Loucy (cell line): Measurements from ENCODE around the gene ZNF471.

Source experiments
- H2AFZ ChIP-seq: fragments of 200-600 bp; sonication (generic); 2 replicates; pipeline ENCODE4 v1.6.0; 2016; ENCODE audit warnings: antibody characterized with exemption, mild to moderate bottlenecking, low read length, moderate library complexity
- H3F3A ChIP-seq: fragments of 200-600 bp; 2 replicates; pipeline ENCODE4 v1.6.0; 2016; ENCODE audit warnings: antibody characterized with exemption, low read depth, mild to moderate bottlenecking
- H3K27me3 ChIP-seq: fragments of 200-600 bp; sonication (generic); 2 replicates; pipeline ENCODE4 v1.6.1; 2014; ENCODE audit warnings: low read length, mild to moderate bottlenecking; ENCODE audit not compliant: insufficient read depth, poor library complexity, severe bottlenecking
- H3K36me3 ChIP-seq: fragments of 200-600 bp; sonication (generic); 2 replicates; pipeline ENCODE4 v1.6.1; 2016; ENCODE audit warnings: low read length; ENCODE audit not compliant: insufficient read depth
- H3K4me1 ChIP-seq: fragments of 200-600 bp; sonication (generic); 2 replicates; pipeline ENCODE4 v1.5.1; 2014; ENCODE audit warnings: low read length, mild to moderate bottlenecking; ENCODE audit not compliant: insufficient read depth, poor library complexity, severe bottlenecking
- H3K4me2 ChIP-seq: fragments of 200-600 bp; sonication (generic); 2 replicates; pipeline ENCODE4 v1.6.0; 2014; ENCODE audit warnings: antibody characterized with exemption, low read length, low read depth, mild to moderate bottlenecking; ENCODE audit not compliant: poor library complexity, severe bottlenecking
- H3K4me3 ChIP-seq: fragments of 200-600 bp; sonication (generic); 2 replicates; pipeline ENCODE4 v1.5.1; 2014; ENCODE audit warnings: low read length, mild to moderate bottlenecking, mixed read lengths; ENCODE audit not compliant: poor library complexity, severe bottlenecking
- H3K79me2 ChIP-seq: fragments of 200-600 bp; sonication (generic); 2 replicates; pipeline ENCODE4 v1.6.1; 2014; ENCODE audit warnings: low read length; ENCODE audit not compliant: insufficient read depth
- H3K9ac ChIP-seq: fragments of 200-600 bp; sonication (generic); 2 replicates; pipeline ENCODE4 v1.6.0; 2014; ENCODE audit warnings: mild to moderate bottlenecking, low read depth, low read length, moderate library complexity; ENCODE audit not compliant: poor library complexity, severe bottlenecking
- H3K9me2 ChIP-seq: fragments of 200-600 bp; sonication (generic); replicated peaks from 2 replicates; pipeline ENCODE4 v1.6.1; 2016; ENCODE audit warnings: low read depth, low read length, mixed read lengths
- H3K9me3 ChIP-seq: fragments of 200-600 bp; sonication (generic); 2 replicates; pipeline ENCODE4 v1.6.1; 2014; ENCODE audit warnings: mild to moderate bottlenecking, antibody characterized with exemption, low read length, low read depth; ENCODE audit not compliant: insufficient read depth
- H4K20me1 ChIP-seq: fragments of 200-600 bp; sonication (generic); 2 replicates; pipeline ENCODE4 v1.6.0; 2014; ENCODE audit warnings: antibody characterized with exemption, low read length, mild to moderate bottlenecking; ENCODE audit not compliant: insufficient read depth, poor library complexity, severe bottlenecking
- CTCF ChIP-seq: fragments of 200-600 bp; sonication (generic); conservative IDR thresholded peaks from 2 replicates; pipeline ENCODE4 v1.5.1; 2014; ENCODE audit warnings: mild to moderate bottlenecking, antibody characterized with exemption, low read length
- EZH2phosphoT487 ChIP-seq: fragments of 200-600 bp; IDR thresholded peaks from 2 replicates; pipeline ENCODE4 v1.6.1; 2018; ENCODE audit warnings: antibody characterized with exemption, mild to moderate bottlenecking, moderate library complexity, borderline replicate concordance

The ZNF471 gene

GRCh38 chr19:56537442-56537841, 29.8 kb downstream of the ZNF471 start:
- H3K4me2 ChIP-seq: peak overlapping the region; percentile 78
- no peaks in the 10 kb centered on the region for H3F3A ChIP-seq
- H3K9me2 ChIP-seq: no peaks in the 10 kb centered on the region
- H3K36me3 ChIP-seq: no peaks in the 10 kb centered on the region
- H3K79me2 ChIP-seq: peaks cover 13% of the 10 kb centered on the region; the same call in 1 of the 2 replicates
- no peaks in the 10 kb centered on the region for H3K27me3 ChIP-seq
- peaks cover 24% of the 10 kb centered on the region for H3K4me1 ChIP-seq
- TF ChIP-seq CTCF (no peak), EZH2phosphoT487 (no peak)
- H3K4me3 ChIP-seq: peak overlapping the region; percentile 92
- no peaks in the 10 kb centered on the region for H4K20me1 ChIP-seq
- H2AFZ ChIP-seq: peak overlapping the region; percentile 98
- H3K9ac ChIP-seq: peak overlapping the region; percentile 74
- no peaks in the 10 kb centered on the region for H3K9me3 ChIP-seq

- no peaks in the 10 kb centered on the region for H3K9me2 ChIP-seq
- TF ChIP-seq EZH2phosphoT487 (no peak), CTCF (no peak)
- no peaks in the 10 kb centered on the region for H4K20me1 ChIP-seq
- H3K9ac ChIP-seq: peak overlapping the region; percentile 74
- no peaks in the 10 kb centered on the region for H3K27me3 ChIP-seq
- H3K4me2 ChIP-seq: peak overlapping the region; percentile 78
- H3F3A ChIP-seq: no peaks in the 10 kb centered on the region
- peaks cover 28% of the 10 kb centered on the region for H3K4me1 ChIP-seq
- peak overlapping the region; percentile 98 for H2AFZ ChIP-seq
- no peaks in the 10 kb centered on the region for H3K9me3 ChIP-seq
- H3K4me3 ChIP-seq: peak overlapping the region; percentile 92
- peaks cover 17% of the 10 kb centered on the region; the same call in 1 of the 2 replicates for H3K79me2 ChIP-seq
- H3K36me3 ChIP-seq: no peaks in the 10 kb centered on the region
Measured at GRCh38 chr19:56538254-56538760, 30.7 kb downstream of the ZNF471 start.

- TF ChIP-seq EZH2phosphoT487: no peak
- no peak for TF ChIP-seq CTCF
- Histone ChIP-seq H2AFZ (peak within 1 kb of the TSS; percentile 98), H3K4me1 (peaks cover 28% of the 10 kb centered on the region), H3F3A (no peaks in the 10 kb centered on the region), H3K4me2 (peak within 1 kb of the TSS; percentile 96), H4K20me1 (no peaks in the 10 kb centered on the region), H3K4me3 (peak within 1 kb of the TSS; percentile 92), H3K79me2 (peaks cover 20% of the 10 kb centered on the region; the same call in 1 of the 2 replicates), H3K9me3 (no peaks in the 10 kb centered on the region), H3K9ac (peak within 1 kb of the TSS; percentile 74), H3K36me3 (no peaks in the 10 kb centered on the region), H3K9me2 (no peaks in the 10 kb centered on the region), H3K27me3 (no peaks in the 10 kb centered on the region)
Measured at GRCh38 chr19:56538761-56539263, 31.2 kb downstream of the ZNF471 start, which contains the start of gene ZFP28. ZFP28 (plus strand) TSS chr19:56538948; CDS start chr19:56539019, 71 bp downstream.
